Measurements from ENCODE around the gene DUSP3.

DNA sequence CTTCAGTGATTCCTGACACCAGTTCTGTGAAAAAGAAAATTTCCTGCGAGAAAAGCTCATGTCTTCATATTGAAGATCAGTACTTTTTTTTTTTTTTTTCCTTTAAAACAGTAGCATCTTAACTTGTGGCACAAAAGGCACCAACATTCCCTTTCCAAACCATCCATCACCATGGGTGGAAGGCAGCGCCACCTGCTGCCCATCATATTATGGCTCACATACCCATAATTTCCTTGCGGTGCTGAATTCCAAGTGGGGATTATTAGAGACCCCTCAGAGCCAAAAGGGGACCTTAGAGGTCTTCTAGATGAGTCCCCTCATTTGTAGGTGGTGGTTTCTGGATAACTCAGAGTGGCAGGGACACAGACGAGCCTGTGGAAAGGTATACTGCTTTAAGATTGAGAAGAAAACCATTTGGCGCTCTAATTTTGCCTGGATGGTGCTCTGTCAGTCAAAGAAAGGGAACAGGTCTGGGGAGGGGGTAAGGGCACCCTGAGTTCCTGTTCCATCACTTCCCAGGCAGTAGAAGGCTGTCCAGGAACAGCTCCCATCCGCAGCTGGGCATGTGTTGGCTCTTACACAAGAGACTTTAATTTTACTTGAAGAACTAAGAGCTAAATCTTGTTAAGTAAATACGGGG lies 12.2 kb downstream of the DUSP3 start:
- no peak for TF ChIP-seq EZH2 (IDR thresholded peaks at IDR 0.05; ENCODE audit: borderline replicate concordance)
- TF ChIP-seq, protein P1, sequence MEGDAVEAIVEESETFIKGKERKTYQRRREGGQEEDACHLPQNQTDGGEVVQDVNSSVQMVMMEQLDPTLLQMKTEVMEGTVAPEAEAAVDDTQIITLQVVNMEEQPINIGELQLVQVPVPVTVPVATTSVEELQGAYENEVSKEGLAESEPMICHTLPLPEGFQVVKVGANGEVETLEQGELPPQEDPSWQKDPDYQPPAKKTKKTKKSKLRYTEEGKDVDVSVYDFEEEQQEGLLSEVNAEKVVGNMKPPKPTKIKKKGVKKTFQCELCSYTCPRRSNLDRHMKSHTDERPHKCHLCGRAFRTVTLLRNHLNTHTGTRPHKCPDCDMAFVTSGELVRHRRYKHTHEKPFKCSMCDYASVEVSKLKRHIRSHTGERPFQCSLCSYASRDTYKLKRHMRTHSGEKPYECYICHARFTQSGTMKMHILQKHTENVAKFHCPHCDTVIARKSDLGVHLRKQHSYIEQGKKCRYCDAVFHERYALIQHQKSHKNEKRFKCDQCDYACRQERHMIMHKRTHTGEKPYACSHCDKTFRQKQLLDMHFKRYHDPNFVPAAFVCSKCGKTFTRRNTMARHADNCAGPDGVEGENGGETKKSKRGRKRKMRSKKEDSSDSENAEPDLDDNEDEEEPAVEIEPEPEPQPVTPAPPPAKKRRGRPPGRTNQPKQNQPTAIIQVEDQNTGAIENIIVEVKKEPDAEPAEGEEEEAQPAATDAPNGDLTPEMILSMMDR (IDR thresholded peaks at IDR 0.05; ENCODE audit: poor library complexity) = peak; percentile 63

Measured in hepatocyte (in vitro differentiated cells).